H1 (cell line): ENCODE data around the gene TMEM135. TPM values are rescaled to one million over a fixed set of nuclear protein-coding genes. Genes with fewer than 3 reads are reported as not detected.
"Not testable (repeated sequence)": the region's sequence is repeated elsewhere in the genome, so short reads cannot be mapped to it uniquely, and the experiment has no call there.

ENCODE experiments used
- CTCF ChIA-PET: fragments of 300-600 bp; sonication (Branson Sonifier 250); formaldehyde crosslinking; loops from one replicate; lab custom pipeline; 2021; ENCODE audit not compliant: partially characterized antibody; lab: Charles Lee
- POLR2A ChIA-PET: fragments of 300-600 bp; sonication (Branson Sonifier 250); formaldehyde crosslinking; loops from one replicate; lab custom pipeline; 2021; ENCODE audit warnings: inconsistent platforms; ENCODE audit not compliant: partially characterized antibody; lab: Charles Lee
- DNase-seq, 2 experiments: peaks; one replicate each; pipeline versions ENCODE4 v3.0.0 to v3.0.0-alpha.2; 2010 to 2022; ENCODE audit warnings: low spot score in 2 of 2, low read depth in 1 of 2, mixed read lengths in 1 of 2
- FAIRE-seq: peaks from 2 replicates; lab custom pipeline; 2011; peaks lifted over from hg19 to GRCh38; lab: Jason Lieb, UNC
- H2AFZ ChIP-seq: 2 replicates; pipeline ENCODE4 v1.8.1; 2012; ENCODE audit warnings: low read length, inconsistent platforms
- H2AK5ac ChIP-seq: 2 replicates; pipeline ENCODE4 v1.6.1; 2013; ENCODE audit warnings: low read depth, low read length
- H2BK120ac ChIP-seq: replicated peaks from 2 replicates; pipeline ENCODE3; 2013; ENCODE audit warnings: low read depth, low read length, inconsistent platforms
- H2BK12ac ChIP-seq: 2 replicates; pipeline ENCODE4 v1.6.1; 2013; ENCODE audit warnings: low read depth, low read length
- H2BK15ac ChIP-seq: 2 replicates; pipeline ENCODE4 v1.6.1; 2013; ENCODE audit warnings: low read length
- H2BK20ac ChIP-seq: 2 replicates; pipeline ENCODE4 v1.6.1; 2013; ENCODE audit warnings: low read length
- H2BK5ac ChIP-seq: 2 replicates; pipeline ENCODE4 v1.6.1; 2013; ENCODE audit warnings: low read depth, low read length
- H3K14ac ChIP-seq: 2 replicates; pipeline ENCODE4 v1.6.1; 2013; ENCODE audit warnings: inconsistent platforms; ENCODE audit not compliant: insufficient read length
- H3K18ac ChIP-seq: 2 replicates; pipeline ENCODE4 v1.6.1; 2013; ENCODE audit warnings: low read length; ENCODE audit errors: extremely low read depth
- H3K23ac ChIP-seq: 2 replicates; pipeline ENCODE4 v1.6.1; 2013; ENCODE audit warnings: inconsistent platforms; ENCODE audit not compliant: insufficient read length
- H3K23me2 ChIP-seq: 2 replicates; pipeline ENCODE4 v1.6.1; 2013; ENCODE audit warnings: low read depth, low read length
- H3K27ac ChIP-seq: 2 replicates; pipeline ENCODE4 v1.6.1; 2011; ENCODE audit warnings: low read depth, low read length, inconsistent platforms
- H3K27me3 ChIP-seq, 4 experiments: replicated peaks in 1 of 4; 1 replicate in 1 of 4; 2 replicates in 3 of 4; pipeline versions ENCODE4 v1.6.1 to v1.8.1; 2011 to 2013; ENCODE audit warnings: low read length in 3 of 4, mild to moderate bottlenecking in 3 of 4, inconsistent platforms in 2 of 4, mixed read lengths in 2 of 4, moderate library complexity in 1 of 4; ENCODE audit not compliant: control insufficient read depth in 3 of 4, insufficient read depth in 3 of 4; ENCODE audit errors: extremely low read depth in 1 of 4
- H3K36me3 ChIP-seq, 4 experiments: 2 replicates each; pipeline versions ENCODE4 v1.6.1 to v1.8.1; 2011 to 2013; ENCODE audit warnings: mild to moderate bottlenecking in 4 of 4, low read length in 3 of 4, moderate library complexity in 2 of 4, control low read depth in 1 of 4, inconsistent platforms in 1 of 4; ENCODE audit not compliant: insufficient read depth in 4 of 4, control insufficient read depth in 2 of 4
- H3K4ac ChIP-seq: replicated peaks from 2 replicates; pipeline ENCODE3; 2013; ENCODE audit warnings: low read length, low read depth, mixed read lengths, inconsistent platforms; ENCODE audit not compliant: insufficient read length
- H3K4me1 ChIP-seq, 4 experiments: replicated peaks in 1 of 4; 1 replicate in 1 of 4; 2 replicates in 3 of 4; pipeline versions ENCODE4 v1.6.1 to v1.8.1; 2011 to 2013; ENCODE audit warnings: low read length in 3 of 4, inconsistent platforms in 2 of 4, mixed read lengths in 1 of 4; ENCODE audit not compliant: insufficient read depth in 4 of 4, control insufficient read depth in 3 of 4
- H3K4me2 ChIP-seq, 2 experiments: 2 replicates each; pipeline versions ENCODE4 v1.6.1 to v1.8.1; 2011 to 2013; ENCODE audit warnings: low read depth in 2 of 2, low read length in 2 of 2, control low read depth in 1 of 2, inconsistent platforms in 1 of 2, mild to moderate bottlenecking in 1 of 2; ENCODE audit not compliant: insufficient read depth in 1 of 2
- H3K4me3 ChIP-seq, 4 experiments: fragments of 200-600, 300-600 bp in 1 of 4; sonication (generic), shearing (Covaris generic), sonication (Bioruptor Twin) in 1 of 4; 2 replicates each; pipeline versions ENCODE4 v1.5.1 to v1.8.1; 2011 to 2016; ENCODE audit warnings: low read length in 4 of 4, low read depth in 3 of 4, control low read depth in 2 of 4, inconsistent platforms in 2 of 4, mild to moderate bottlenecking in 2 of 4, mixed read lengths in 1 of 4, moderate library complexity in 1 of 4; ENCODE audit not compliant: insufficient read depth in 2 of 4; ENCODE audit errors: extremely low read depth in 1 of 4
- H3K56ac ChIP-seq: replicated peaks from 2 replicates; pipeline ENCODE3; 2013; ENCODE audit warnings: low read depth, mild to moderate bottlenecking, mixed read lengths, low read length, inconsistent platforms; ENCODE audit not compliant: insufficient read length
- H3K79me1 ChIP-seq: 2 replicates; pipeline ENCODE4 v1.6.1; 2013; ENCODE audit warnings: low read depth, low read length, control low read depth
- H3K79me2 ChIP-seq, 2 experiments: 2 replicates each; pipeline versions ENCODE4 v1.6.1 to v1.8.1; 2012 to 2013; ENCODE audit warnings: low read length in 2 of 2, mild to moderate bottlenecking in 2 of 2, inconsistent platforms in 1 of 2; ENCODE audit not compliant: insufficient read depth in 2 of 2, control insufficient read depth in 1 of 2
- H3K9ac ChIP-seq, 4 experiments: replicated peaks in 1 of 4; 1 replicate in 1 of 4; 2 replicates in 3 of 4; pipeline versions ENCODE4 v1.6.1 to v1.8.1; 2011 to 2013; ENCODE audit warnings: low read depth in 3 of 4, low read length in 3 of 4, control low read depth in 2 of 4, mild to moderate bottlenecking in 2 of 4, moderate library complexity in 2 of 4, inconsistent platforms in 1 of 4; ENCODE audit errors: extremely low read depth in 1 of 4
- H3K9me3 ChIP-seq, 2 experiments: 2 replicates each; pipeline versions ENCODE4 v1.6.1 to v1.8.1; 2012 to 2013; ENCODE audit warnings: mild to moderate bottlenecking in 2 of 2, moderate library complexity in 2 of 2, control low read depth in 1 of 2, inconsistent platforms in 1 of 2, low read depth in 1 of 2, low read length in 1 of 2, mixed read lengths in 1 of 2; ENCODE audit not compliant: insufficient read depth in 2 of 2
- H4K20me1 ChIP-seq, 2 experiments: replicated peaks in 1 of 2; 2 replicates each; pipeline versions ENCODE3 to v1.8.1; 2011 to 2013; ENCODE audit warnings: inconsistent platforms in 2 of 2, low read length in 2 of 2, mild to moderate bottlenecking in 1 of 2; ENCODE audit not compliant: insufficient read depth in 2 of 2, control insufficient read depth in 1 of 2
- H4K5ac ChIP-seq: 2 replicates; pipeline ENCODE4 v1.6.1; 2013; ENCODE audit warnings: low read length, low read depth, mixed read lengths, inconsistent platforms; ENCODE audit not compliant: insufficient read length
- H4K8ac ChIP-seq: 2 replicates; pipeline ENCODE4 v1.8.0; 2013; ENCODE audit warnings: mild to moderate bottlenecking, moderate library complexity, low read length, inconsistent platforms; ENCODE audit not compliant: insufficient read depth; ENCODE audit errors: extremely low read depth
- H4K91ac ChIP-seq: replicated peaks from 2 replicates; pipeline ENCODE3; 2013; ENCODE audit warnings: low read length, mixed read lengths, inconsistent platforms; ENCODE audit not compliant: insufficient read length
- WGBS, 2 experiments: shearing (Covaris generic) in 1 of 2; methylation state at CpG; one replicate each; pipeline versions ENCODE4 v1.1.6 to v1.1.7; 2013 to 2015; ENCODE audit warnings: low lambda C conversion rate in 2 of 2, mixed read lengths in 2 of 2, inconsistent platforms in 1 of 2, low coverage in 1 of 2, missing lambda C conversion rate in 1 of 2; ENCODE audit not compliant: insufficient replicate concordance in 2 of 2, insufficient coverage in 1 of 2, insufficient read length in 1 of 2; ENCODE audit errors: extremely low coverage in 1 of 2, missing lambda C conversion rate in 1 of 2; 5-methylcytosine and 5-hydroxymethylcytosine counted together
- polyA plus RNA-seq, 7 experiments: library from polyadenylated mRNA; depleted of rRNA in 3 of 7; stranded (reverse) in 5 of 7; unstranded in 2 of 7; fragments of >200 nt in 5 of 7; fragments of 200-250 nt in 2 of 7; gene quantifications; 1 replicate in 5 of 7; 2 replicates in 1 of 7; 4 replicates in 1 of 7; pipeline versions ENCODE4 v1.2.1 to v1.2.3, GENCODE V29; 2011 to 2013; ENCODE audit warnings: missing spikeins in 2 of 7, mixed read lengths in 2 of 7
- total RNA-seq: library from RNA; stranded (reverse); fragmentation: NEBNext Ultra II Directional; extraction: Animal tissue kit (Norgen Biotek cat#: 25700); gene quantifications from 2 replicates; pipeline ENCODE4 v1.2.1, GENCODE V29; 2021

Gene TMEM135
- total and polyA plus RNA-seq, 2 of the 8 experiments (the other 6 are each of a cell fraction or from before 2014, with no cell fraction given) = 9.3 to 31.3 TPM

DNA sequence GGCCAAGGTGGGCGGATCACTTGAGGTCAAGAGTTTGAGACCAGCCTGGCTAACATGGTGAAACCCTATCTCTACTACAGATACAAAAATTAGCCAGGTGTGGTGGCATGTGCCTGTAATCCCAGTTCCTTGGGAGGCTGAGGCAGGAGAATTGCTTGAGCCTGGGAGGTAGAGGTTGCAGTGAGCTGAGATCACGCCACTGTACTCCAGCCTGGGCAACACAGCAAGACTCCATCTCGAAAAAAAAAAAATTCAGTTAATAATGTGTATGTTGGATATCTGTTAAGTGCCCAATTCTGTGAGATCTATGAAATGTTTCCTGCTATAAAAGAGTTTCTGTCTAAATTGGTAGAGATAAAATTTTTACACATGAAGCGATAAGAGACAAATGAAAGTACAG lies 45.4 kb upstream of the TMEM135 start:
- H3K9me3 ChIP-seq, H3K9ac ChIP-seq, H3K36me3 ChIP-seq, H3K56ac ChIP-seq, H2AK5ac ChIP-seq, H3K79me2 ChIP-seq, H3K27ac ChIP-seq, H4K20me1 ChIP-seq, H3K27me3 ChIP-seq, CTCF ChIA-PET, DNase-seq, H3K4ac ChIP-seq, H2BK15ac ChIP-seq, H2AFZ ChIP-seq, H3K14ac ChIP-seq, H4K91ac ChIP-seq, H3K18ac ChIP-seq, H2BK12ac ChIP-seq, FAIRE-seq, H3K4me1 ChIP-seq, H2BK5ac ChIP-seq, H4K8ac ChIP-seq, H3K4me3 ChIP-seq, POLR2A ChIA-PET, H3K23ac ChIP-seq, H3K4me2 ChIP-seq, H2BK20ac ChIP-seq, H3K79me1 ChIP-seq, H2BK120ac ChIP-seq, H3K23me2 ChIP-seq, H4K5ac ChIP-seq: not testable (repeated sequence)
- WGBS, 2 experiments = 92% methylated on average over 4 of the region's 4 CpGs; no CpG with 5 or more reads in 1 of the 2 experiments
